Suprapubic skin (tissue), 4 donors: Measurements from ENCODE around the gene FITM1.

Experiments used
- POLR2A ChIP-seq, 2 donors: fragments of 450-650 bp; IDR thresholded peaks; one replicate each; pipeline ENCODE4 v1.6.1; 2017; ENCODE audit warnings: antibody characterized with exemption in 2 of 2, mild to moderate bottlenecking in 2 of 2, moderate library complexity in 2 of 2
- POLR2AphosphoS5 ChIP-seq, 3 donors: sonication (generic); formaldehyde crosslinking; IDR thresholded peaks; one replicate each; pipeline ENCODE4 v1.6.1; 2017; ENCODE audit warnings: antibody characterized with exemption in 3 of 3
- TF ChIP-seq, protein P1 (sequence below), 2 donors: fragments of 200-600 bp in 1 of 2; fragments of 450-650 bp in 1 of 2; sonication (generic) in 1 of 2; IDR thresholded peaks; one replicate each; pipeline ENCODE4 v1.5.1; 2016 to 2019; ENCODE audit warnings: antibody characterized with exemption in 2 of 2, mild to moderate bottlenecking in 1 of 2, moderate library complexity in 1 of 2

DNA sequence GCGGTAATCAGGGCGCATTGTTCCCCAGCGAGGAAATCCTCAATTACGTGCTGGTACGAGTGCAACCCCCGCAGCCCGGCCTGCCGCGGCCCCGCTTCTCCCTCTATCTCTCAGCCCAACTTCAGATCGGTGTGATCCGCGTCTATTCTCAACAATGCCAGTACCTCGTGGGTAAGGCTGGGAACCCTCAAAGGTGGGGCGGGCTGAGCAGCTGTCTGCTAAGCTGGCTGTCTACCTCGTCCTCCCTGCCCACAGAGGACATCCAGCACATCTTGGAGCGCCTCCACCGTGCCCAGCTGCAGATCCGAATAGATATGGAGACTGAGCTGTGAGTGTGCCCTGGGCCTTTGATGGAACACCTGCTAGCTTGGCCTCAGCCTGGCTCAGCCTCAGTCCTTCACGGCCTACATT, 42.4 kb downstream of the FITM1 start:
- TF ChIP-seq POLR2A (IDR thresholded peaks at IDR 0.05) (no peak), POLR2AphosphoS5 (IDR thresholded peaks at IDR 0.05) (no peak)
- TF ChIP-seq, protein P1, sequence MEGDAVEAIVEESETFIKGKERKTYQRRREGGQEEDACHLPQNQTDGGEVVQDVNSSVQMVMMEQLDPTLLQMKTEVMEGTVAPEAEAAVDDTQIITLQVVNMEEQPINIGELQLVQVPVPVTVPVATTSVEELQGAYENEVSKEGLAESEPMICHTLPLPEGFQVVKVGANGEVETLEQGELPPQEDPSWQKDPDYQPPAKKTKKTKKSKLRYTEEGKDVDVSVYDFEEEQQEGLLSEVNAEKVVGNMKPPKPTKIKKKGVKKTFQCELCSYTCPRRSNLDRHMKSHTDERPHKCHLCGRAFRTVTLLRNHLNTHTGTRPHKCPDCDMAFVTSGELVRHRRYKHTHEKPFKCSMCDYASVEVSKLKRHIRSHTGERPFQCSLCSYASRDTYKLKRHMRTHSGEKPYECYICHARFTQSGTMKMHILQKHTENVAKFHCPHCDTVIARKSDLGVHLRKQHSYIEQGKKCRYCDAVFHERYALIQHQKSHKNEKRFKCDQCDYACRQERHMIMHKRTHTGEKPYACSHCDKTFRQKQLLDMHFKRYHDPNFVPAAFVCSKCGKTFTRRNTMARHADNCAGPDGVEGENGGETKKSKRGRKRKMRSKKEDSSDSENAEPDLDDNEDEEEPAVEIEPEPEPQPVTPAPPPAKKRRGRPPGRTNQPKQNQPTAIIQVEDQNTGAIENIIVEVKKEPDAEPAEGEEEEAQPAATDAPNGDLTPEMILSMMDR (IDR thresholded peaks at IDR 0.05): no peak
